ENCODE results near the gene ETV3. TPM values are rescaled to one million over a fixed set of nuclear protein-coding genes. Genes with fewer than 3 reads are reported as not detected.

ETV3 gene
- total RNA-seq, 2 donors from 2014 or later: 23.4 to 33.3 TPM

DNA sequence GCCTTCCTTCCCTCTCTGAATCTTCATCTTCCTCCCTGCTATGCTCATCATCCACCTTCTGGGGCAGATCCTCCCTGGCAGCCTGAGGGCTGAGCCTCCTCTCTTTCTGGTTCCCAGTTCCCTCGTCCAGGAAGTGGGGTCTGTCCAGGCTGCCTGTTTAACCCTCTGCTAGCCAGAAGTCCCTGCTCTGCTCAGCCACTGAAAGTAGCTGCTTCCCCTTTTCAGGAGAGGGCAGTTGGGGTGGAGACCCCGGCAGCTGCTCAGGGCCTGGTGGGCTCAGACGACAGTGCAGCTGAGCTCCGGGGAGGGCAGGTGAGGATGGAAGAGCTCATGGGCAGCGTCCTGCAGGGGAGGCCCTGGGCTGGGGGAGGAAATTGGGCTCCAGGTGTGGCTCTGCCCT, 43.1 kb upstream of the ETV3 start:
- H3K27me3 ChIP-seq (replicated peaks; ENCODE audit: insufficient read depth): no peaks in the 10 kb centered on the region
- H3K4me1 ChIP-seq (replicated peaks): no peaks in the 10 kb centered on the region
- no peak for TF ChIP-seq POLR2A (IDR thresholded peaks at IDR 0.05)
- TF ChIP-seq, protein P1, sequence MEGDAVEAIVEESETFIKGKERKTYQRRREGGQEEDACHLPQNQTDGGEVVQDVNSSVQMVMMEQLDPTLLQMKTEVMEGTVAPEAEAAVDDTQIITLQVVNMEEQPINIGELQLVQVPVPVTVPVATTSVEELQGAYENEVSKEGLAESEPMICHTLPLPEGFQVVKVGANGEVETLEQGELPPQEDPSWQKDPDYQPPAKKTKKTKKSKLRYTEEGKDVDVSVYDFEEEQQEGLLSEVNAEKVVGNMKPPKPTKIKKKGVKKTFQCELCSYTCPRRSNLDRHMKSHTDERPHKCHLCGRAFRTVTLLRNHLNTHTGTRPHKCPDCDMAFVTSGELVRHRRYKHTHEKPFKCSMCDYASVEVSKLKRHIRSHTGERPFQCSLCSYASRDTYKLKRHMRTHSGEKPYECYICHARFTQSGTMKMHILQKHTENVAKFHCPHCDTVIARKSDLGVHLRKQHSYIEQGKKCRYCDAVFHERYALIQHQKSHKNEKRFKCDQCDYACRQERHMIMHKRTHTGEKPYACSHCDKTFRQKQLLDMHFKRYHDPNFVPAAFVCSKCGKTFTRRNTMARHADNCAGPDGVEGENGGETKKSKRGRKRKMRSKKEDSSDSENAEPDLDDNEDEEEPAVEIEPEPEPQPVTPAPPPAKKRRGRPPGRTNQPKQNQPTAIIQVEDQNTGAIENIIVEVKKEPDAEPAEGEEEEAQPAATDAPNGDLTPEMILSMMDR (IDR thresholded peaks at IDR 0.05): no peak
- no peak for TF ChIP-seq POLR2AphosphoS5 (IDR thresholded peaks at IDR 0.05)
- intact Hi-C loops (cut with DNase I): no loop called here
- no peaks in the 10 kb centered on the region for H3K9me3 ChIP-seq
- no peak for DNase-seq (ENCODE audit: low spot score)
- no peak overlapping the region for H3K27ac ChIP-seq
- no peak overlapping the region for H3K4me3 ChIP-seq
- no peaks in the 10 kb centered on the region for H3K36me3 ChIP-seq
- WGBS: 59% methylated on average over 5 of the region's 5 CpGs

DNA sequence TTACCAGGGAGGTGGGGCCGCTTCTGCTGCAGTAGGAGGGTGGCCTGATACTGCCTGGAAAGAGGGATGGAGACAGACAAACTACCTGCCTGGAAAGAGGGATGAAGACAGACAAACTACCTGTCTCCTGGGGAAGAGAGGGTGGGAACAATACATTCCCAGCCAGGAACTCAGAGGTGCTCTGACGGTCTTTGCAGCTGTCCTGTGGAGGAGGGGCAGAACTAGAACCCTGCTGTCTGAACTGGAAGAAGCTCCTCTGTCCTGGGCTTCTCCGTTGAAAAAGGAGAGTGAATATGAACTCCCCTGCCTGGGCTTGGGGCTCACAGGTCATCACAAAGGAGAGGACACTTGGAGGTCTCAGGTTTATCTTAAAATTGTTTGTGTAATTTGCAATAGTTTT, 40.3 kb upstream of the ETV3 start:
- H3K27me3 ChIP-seq (replicated peaks; ENCODE audit: insufficient read depth): no peaks in the 10 kb centered on the region
- no peak overlapping the region for H3K4me3 ChIP-seq
- H3K9me3 ChIP-seq: no peaks in the 10 kb centered on the region
- no peak for TF ChIP-seq POLR2AphosphoS5 (IDR thresholded peaks at IDR 0.05)
- TF ChIP-seq, protein P1 (IDR thresholded peaks at IDR 0.05): no peak
- TF ChIP-seq POLR2A (IDR thresholded peaks at IDR 0.05): no peak
- no peak for DNase-seq (ENCODE audit: low spot score)
- no peak overlapping the region for H3K27ac ChIP-seq
- no peaks in the 10 kb centered on the region for H3K36me3 ChIP-seq
- intact Hi-C loops (cut with DNase I): no loop called here
- no peaks in the 10 kb centered on the region for H3K4me1 ChIP-seq (replicated peaks)
- 68% methylated on average over 3 of the region's 3 CpGs for WGBS

DNA sequence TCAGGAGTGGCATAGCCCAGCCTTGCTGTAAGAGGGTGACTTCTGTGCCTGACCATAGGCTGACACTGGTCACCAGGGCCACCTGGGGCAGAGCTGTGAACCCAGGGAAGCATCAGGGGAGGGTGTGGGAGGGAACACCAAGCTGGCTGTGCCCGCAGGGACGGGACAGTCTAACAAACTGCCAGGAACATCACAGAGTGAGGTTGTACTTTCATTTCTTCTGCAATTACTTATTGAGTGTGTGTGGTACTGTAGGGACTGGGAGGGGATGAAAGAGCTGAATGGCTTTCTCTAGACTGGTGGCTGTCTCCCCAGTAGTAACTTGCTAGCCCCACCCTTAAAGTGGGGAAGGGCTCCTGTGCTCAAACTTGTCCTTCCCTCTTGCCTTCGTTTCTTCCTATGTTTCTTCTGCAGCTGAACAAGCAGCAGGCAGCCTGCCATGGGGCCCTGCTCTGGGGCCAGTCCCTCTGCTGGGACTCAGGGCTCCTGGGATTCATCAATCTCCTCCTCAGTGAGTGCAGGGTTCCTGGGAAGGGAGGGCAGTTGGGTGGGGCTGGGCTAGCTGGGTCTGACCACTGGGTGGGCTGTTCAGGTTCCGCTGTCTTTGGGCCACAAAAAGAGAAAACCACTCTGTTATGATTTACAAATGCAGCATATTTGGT, 39.7 kb upstream of the ETV3 start:
- Histone ChIP-seq H3K4me3 (no peak overlapping the region), H3K27me3 (replicated peaks; ENCODE audit: insufficient read depth) (no peaks in the 10 kb centered on the region), H3K4me1 (replicated peaks) (no peaks in the 10 kb centered on the region), H3K9me3 (no peaks in the 10 kb centered on the region), H3K27ac (no peak overlapping the region), H3K36me3 (no peaks in the 10 kb centered on the region)
- intact Hi-C loops (cut with DNase I): no loop called here
- no peak for DNase-seq (ENCODE audit: low spot score)
- WGBS: 47% methylated on average over 4 of the region's 4 CpGs
- TF ChIP-seq POLR2A (IDR thresholded peaks at IDR 0.05): no peak
- no peak for TF ChIP-seq POLR2AphosphoS5 (IDR thresholded peaks at IDR 0.05)
- TF ChIP-seq, protein P1 (IDR thresholded peaks at IDR 0.05): no peak

DNA sequence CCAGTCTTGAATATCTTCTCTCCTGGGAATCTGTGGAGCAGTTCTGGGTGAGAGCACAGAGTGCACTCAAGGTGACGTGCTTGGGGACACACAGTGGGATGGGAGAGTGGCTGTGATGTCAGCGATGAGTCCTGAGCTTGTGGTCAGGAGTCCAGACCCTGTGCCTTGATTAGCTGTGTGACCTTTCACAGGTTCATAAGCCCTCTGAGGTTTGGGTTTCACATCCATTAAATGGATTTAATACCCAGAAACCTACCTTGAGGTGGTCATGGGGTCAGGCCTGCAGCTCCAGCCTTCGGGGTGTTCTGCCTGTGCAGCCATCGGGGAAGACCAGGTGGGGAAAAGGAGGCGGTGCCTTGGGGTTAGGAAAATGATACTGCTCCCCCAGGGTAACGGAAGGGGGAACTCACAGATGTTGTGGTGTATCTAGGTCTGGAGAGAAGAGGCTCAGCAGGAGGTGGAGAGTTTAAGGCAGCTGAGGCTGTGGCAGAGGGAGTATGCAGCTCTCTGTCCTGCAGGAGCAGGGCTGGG, 38.5 kb upstream of the ETV3 start:
- Histone ChIP-seq H3K36me3 (no peaks in the 10 kb centered on the region), H3K9me3 (no peaks in the 10 kb centered on the region), H3K4me3 (no peak overlapping the region), H3K27ac (no peak overlapping the region), H3K4me1 (replicated peaks) (no peaks in the 10 kb centered on the region), H3K27me3 (replicated peaks; ENCODE audit: insufficient read depth) (no peaks in the 10 kb centered on the region)
- WGBS: 82% methylated on average over 6 of the region's 6 CpGs
- TF ChIP-seq POLR2A (IDR thresholded peaks at IDR 0.05) (no peak), POLR2AphosphoS5 (IDR thresholded peaks at IDR 0.05) (no peak)
- TF ChIP-seq, protein P1 (IDR thresholded peaks at IDR 0.05): no peak
- intact Hi-C loops (cut with DNase I): no loop called here
- no peak for DNase-seq (ENCODE audit: low spot score)

DNA sequence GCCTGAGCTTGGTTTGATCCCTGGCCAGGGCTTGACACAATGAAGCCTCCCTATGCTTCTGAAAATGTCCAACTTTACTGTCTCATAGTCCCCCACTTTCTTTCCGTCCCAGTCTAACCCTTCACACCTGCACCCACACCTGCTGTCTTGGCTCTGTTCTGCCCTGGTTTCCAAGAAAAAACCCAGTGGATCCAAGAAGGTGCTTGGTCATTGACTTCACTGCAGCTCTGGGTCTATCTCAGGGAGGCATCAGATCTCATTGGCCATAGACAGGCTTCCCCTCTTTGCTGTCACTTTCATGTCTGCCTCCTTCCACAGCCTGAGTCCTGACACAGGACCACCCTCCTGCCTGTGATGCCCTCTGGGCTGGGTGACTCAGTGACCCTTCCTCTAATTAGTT, 37.8 kb upstream of the ETV3 start:
- Histone ChIP-seq H3K4me1 (replicated peaks) (no peaks in the 10 kb centered on the region), H3K9me3 (no peaks in the 10 kb centered on the region), H3K36me3 (no peaks in the 10 kb centered on the region), H3K27me3 (replicated peaks; ENCODE audit: insufficient read depth) (no peaks in the 10 kb centered on the region), H3K27ac (no peak overlapping the region), H3K4me3 (no peak overlapping the region)
- TF ChIP-seq POLR2A (IDR thresholded peaks at IDR 0.05) (no peak), POLR2AphosphoS5 (IDR thresholded peaks at IDR 0.05) (no peak)
- TF ChIP-seq, protein P1 (IDR thresholded peaks at IDR 0.05): no peak
- 79% methylated on average over 1 of the region's 1 CpG for WGBS
- intact Hi-C loops (cut with DNase I): no loop called here
- no peak for DNase-seq (ENCODE audit: low spot score)

Data from prostate gland (tissue), 2 donors.